SK-N-SH (cell line): ENCODE data around the gene TANC1. TPM values are rescaled to one million over a fixed set of nuclear protein-coding genes. Genes with fewer than 3 reads are reported as not detected.
A peak's percentile ranks its signal among the peaks of the same experiment; 100 is the strongest.

Source experiments
- CTCF ChIA-PET: fragments of 300-600, 350-600 bp; formaldehyde crosslinking; extraction: SDS; loops from one replicate; lab custom pipeline; 2021; lab: Yijun Ruan, JAX
- POLR2A ChIA-PET: fragments of 350-600 bp; sonication (Branson Sonifier 250); formaldehyde crosslinking; extraction: SDS; loops from one replicate; lab custom pipeline; 2020; ENCODE audit warnings: antibody characterized with exemption, inconsistent platforms; lab: Yijun Ruan, JAX
- DNase-seq: peaks from one replicate; pipeline ENCODE4 v3.0.0; 2012
- H2AFZ ChIP-seq: fragments of 200-600 bp; sonication (generic); 2 replicates; pipeline ENCODE4 v1.8.1; 2016; ENCODE audit warnings: antibody characterized with exemption, mild to moderate bottlenecking, low read depth
- H3F3A ChIP-seq: fragments of 200-600 bp; sonication (generic); replicated peaks from 2 replicates; pipeline ENCODE3; 2016; ENCODE audit warnings: antibody characterized with exemption, mild to moderate bottlenecking; ENCODE audit not compliant: insufficient read depth
- H3K27ac ChIP-seq, 2 experiments: fragments of 200-500 bp in 1 of 2; fragments of 200-600 bp in 1 of 2; sonication (Bioruptor generic) in 1 of 2; sonication (generic), shearing (Covaris generic) in 1 of 2; 2 replicates each; pipeline versions ENCODE4 v1.5.1 to v1.6.1; 2014 to 2016; ENCODE audit warnings: low read depth in 2 of 2, inconsistent platforms in 1 of 2, low read length in 1 of 2, mild to moderate bottlenecking in 1 of 2, mixed read lengths in 1 of 2
- H3K27me3 ChIP-seq: fragments of 200-600 bp; sonication (generic), shearing (Covaris generic); 2 replicates; pipeline ENCODE4 v1.6.1; 2016; ENCODE audit warnings: mixed run types; ENCODE audit not compliant: insufficient read depth
- H3K36me3 ChIP-seq, 2 experiments: fragments of 200-500 bp in 1 of 2; fragments of 200-600 bp in 1 of 2; sonication (Bioruptor generic) in 1 of 2; sonication (generic) in 1 of 2; replicated peaks in 1 of 2; 2 replicates each; pipeline versions ENCODE3 to v1.5.1; 2014 to 2016; ENCODE audit warnings: low read length in 1 of 2, mild to moderate bottlenecking in 1 of 2; ENCODE audit not compliant: insufficient read depth in 2 of 2, control insufficient read depth in 1 of 2
- H3K4me1 ChIP-seq, 2 experiments: fragments of 200-500 bp in 1 of 2; fragments of 200-600 bp in 1 of 2; sonication (Bioruptor generic) in 1 of 2; sonication (generic), shearing (Covaris generic) in 1 of 2; 2 replicates each; pipeline versions ENCODE4 v1.5.1 to v1.6.1; 2014 to 2016; ENCODE audit warnings: low read depth in 1 of 2, low read length in 1 of 2, mixed run types in 1 of 2; ENCODE audit not compliant: insufficient read depth in 2 of 2, control insufficient read depth in 1 of 2
- H3K4me2 ChIP-seq: fragments of 200-600 bp; sonication (generic), shearing (Covaris generic); 2 replicates; pipeline ENCODE4 v1.6.1; 2017; ENCODE audit warnings: mixed run types
- H3K4me3 ChIP-seq, 2 experiments: fragments of 200-500 bp in 1 of 2; fragments of 200-600 bp in 1 of 2; sonication (Bioruptor generic) in 1 of 2; sonication (generic), shearing (Covaris generic) in 1 of 2; 2 replicates each; pipeline versions ENCODE4 v1.5.1 to v1.8.1; 2014 to 2016; ENCODE audit warnings: low read depth in 2 of 2, inconsistent platforms in 1 of 2, low read length in 1 of 2, mild to moderate bottlenecking in 1 of 2, mixed read lengths in 1 of 2, moderate library complexity in 1 of 2
- H3K79me2 ChIP-seq: fragments of 200-600 bp; sonication (generic); 2 replicates; pipeline ENCODE4 v1.8.1; 2017; ENCODE audit warnings: mild to moderate bottlenecking; ENCODE audit not compliant: insufficient read depth
- H3K9ac ChIP-seq: fragments of 200-600 bp; sonication (generic); 2 replicates; pipeline ENCODE4 v1.6.1; 2017; ENCODE audit warnings: mixed run types
- H3K9me2 ChIP-seq: fragments of 200-600 bp; sonication (generic); 2 replicates; pipeline ENCODE4 v1.6.1; 2017; ENCODE audit warnings: mixed run types
- H3K9me3 ChIP-seq: fragments of 200-600 bp; sonication (generic); 2 replicates; pipeline ENCODE4 v1.6.1; 2017; ENCODE audit warnings: mixed run types, mild to moderate bottlenecking, moderate library complexity
- H4K20me1 ChIP-seq: fragments of 200-600 bp; sonication (generic); 2 replicates; pipeline ENCODE4 v1.6.1; 2017; ENCODE audit warnings: mild to moderate bottlenecking, mixed run types; ENCODE audit not compliant: insufficient read depth
- ELF1 ChIP-seq: IDR thresholded peaks from 2 replicates; pipeline ENCODE4 v1.4.0; 2012
- FOXM1 ChIP-seq: IDR thresholded peaks from 2 replicates; pipeline ENCODE4 v1.4.0; 2012; ENCODE audit warnings: low read depth, mild to moderate bottlenecking
- GABPA ChIP-seq: IDR thresholded peaks from 2 replicates; pipeline ENCODE4 v1.4.0; 2012; ENCODE audit warnings: low read depth, mild to moderate bottlenecking
- GATA2 ChIP-seq: sonication (generic); formaldehyde crosslinking; IDR thresholded peaks from 2 replicates; pipeline ENCODE4 v1.5.0; 2020; ENCODE audit warnings: mild to moderate bottlenecking, missing genetic modification reagents
- MAX ChIP-seq: IDR thresholded peaks from 2 replicates; pipeline ENCODE4 v1.4.0; 2012; ENCODE audit warnings: low read depth
- PBX3 ChIP-seq: IDR thresholded peaks from 2 replicates; pipeline ENCODE4; 2012
- RAD21 ChIP-seq: IDR thresholded peaks from 2 replicates; pipeline ENCODE4 v1.6.1; 2012; ENCODE audit warnings: mild to moderate bottlenecking, low read length
- REST ChIP-seq: IDR thresholded peaks from 2 replicates; pipeline ENCODE4 v1.6.1; 2012; ENCODE audit warnings: mild to moderate bottlenecking, low read depth, low read length, moderate library complexity
- SMC3 ChIP-seq: IDR thresholded peaks from 2 replicates; pipeline ENCODE4 v1.6.1; 2012; ENCODE audit warnings: low read depth, low read length, improper control_type of control experiment
- USF1 ChIP-seq: IDR thresholded peaks from 2 replicates; pipeline ENCODE4 v1.4.0; 2012; ENCODE audit warnings: low read depth, borderline replicate concordance
- YY1 ChIP-seq: IDR thresholded peaks from 2 replicates; pipeline ENCODE4 v1.4.0; 2012; ENCODE audit warnings: low read depth, mild to moderate bottlenecking
- WGBS: methylation state at CpG from one replicate; pipeline ENCODE4 v1.1.6; 2017; ENCODE audit warnings: low lambda C conversion rate; 5-methylcytosine and 5-hydroxymethylcytosine counted together
- polyA plus RNA-seq, 3 experiments: library from polyadenylated mRNA; depleted of rRNA; stranded (reverse); fragments of >200 nt; gene quantifications; 2 replicates each; pipeline ENCODE4 v1.2.3, GENCODE V29; 2012

Gene TANC1
- polyA plus RNA-seq, 1 of the 3 experiments (the other 2 are of a cell fraction): 19.2 TPM

- Histone ChIP-seq H4K20me1 (no peaks in the 10 kb centered on the region), H3F3A (peaks cover 12% of the 10 kb centered on the region), H3K9ac (no peak overlapping the region), H3K27ac (peak overlapping the region in 1 of 2 experiments; percentile 88; a peak in 1 of 4 replicates), H3K27me3 (no peaks in the 10 kb centered on the region), H3K36me3 (peaks cover 0 to 59% of the 10 kb centered on the region in 2 experiments), H3K9me3 (no peaks in the 10 kb centered on the region), H3K9me2 (no peaks in the 10 kb centered on the region), H3K4me1 (peaks cover 4 to 23% of the 10 kb centered on the region in 2 experiments; a peak in 3 of 4 replicates), H3K4me2 (no peak overlapping the region), H3K79me2 (peaks cover 1% of the 10 kb centered on the region; the same call in 1 of the 2 replicates), H3K4me3 (no peak overlapping the region), H2AFZ (no peak overlapping the region)
- ChIA-PET CTCF (interaction anchor here (1.5 kb wide), 1 partner anchor 9 kb away, joined by 4 read pairs; no protein-coding TSS in a partner anchor), POLR2A (no interaction called here)
- 96% methylated on average over 9 of the region's 9 CpGs for WGBS
- TF ChIP-seq YY1 (no peak), PBX3 (no peak), RAD21 (no peak), USF1 (no peak), MAX (no peak), GABPA (no peak), REST (no peak), SMC3 (no peak), ELF1 (no peak), FOXM1 (no peak), GATA2 (CRISPR knock-in tag) (no peak)
- DNase-seq: no peak
Measured at GRCh38 chr2:159199236-159199635, 230.8 kb downstream of the TANC1 start.
